NCI-H2107 treated with DMSO at 0.1 percent for 48 hours (cell line): ENCODE results near the gene AKAP7.

ENCODE experiments used
- DNase-seq: peaks from one replicate; lab custom pipeline; 2025; ENCODE audit not compliant: unreplicated experiment; lab: John Stamatoyannopoulos, UW

AKAP7 gene

DNA sequence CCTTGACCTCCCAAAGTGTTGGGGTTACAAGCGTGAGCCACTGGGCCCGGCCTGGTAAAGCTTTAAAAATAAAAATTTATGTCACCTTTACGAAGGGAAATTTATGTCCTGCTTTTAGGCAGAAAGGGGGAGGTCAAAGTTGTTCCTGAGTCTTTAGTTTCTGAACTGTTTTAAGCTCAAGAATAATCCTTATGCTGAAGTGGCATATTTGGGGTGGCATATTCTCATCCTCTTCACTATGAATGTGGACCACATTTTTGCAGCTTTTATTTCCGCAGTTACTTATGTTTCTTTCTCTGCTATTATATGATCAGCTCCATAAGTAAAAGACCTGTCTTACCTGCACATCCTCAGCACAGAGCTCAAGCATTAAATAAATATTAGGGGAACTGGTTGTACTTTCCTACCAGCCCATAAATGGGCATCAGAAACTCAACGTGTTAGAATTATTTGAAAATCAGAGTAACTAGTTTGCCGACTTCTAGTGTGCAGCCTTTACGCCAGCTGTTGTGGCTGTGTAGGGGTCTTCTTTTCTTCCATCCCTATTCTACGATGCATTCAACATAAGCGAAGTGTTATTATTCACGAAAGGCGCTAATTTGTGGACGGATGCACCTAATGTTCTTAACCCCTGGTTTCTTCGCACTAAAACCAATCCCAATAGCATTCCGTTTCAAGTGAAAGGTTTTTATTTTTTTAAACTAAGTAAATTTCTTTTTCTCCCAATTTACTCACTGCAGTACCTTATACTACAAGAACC, 867 bp upstream of the AKAP7 start:
- DNase-seq: no peak

DNA sequence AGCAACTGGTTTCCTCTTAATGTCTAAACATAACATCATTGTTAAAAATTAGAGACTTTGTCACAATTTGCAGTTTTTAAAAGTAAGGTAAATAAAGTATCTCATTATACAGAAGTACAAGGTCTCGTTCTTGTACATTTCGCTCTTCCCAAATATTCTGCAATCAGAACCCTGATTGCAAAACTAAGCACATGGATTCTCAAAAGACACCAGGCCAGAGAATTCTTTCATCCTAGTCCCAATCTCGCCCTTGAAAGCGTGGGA, 355 bp upstream of the AKAP7 start:
- no peak for DNase-seq

DNA sequence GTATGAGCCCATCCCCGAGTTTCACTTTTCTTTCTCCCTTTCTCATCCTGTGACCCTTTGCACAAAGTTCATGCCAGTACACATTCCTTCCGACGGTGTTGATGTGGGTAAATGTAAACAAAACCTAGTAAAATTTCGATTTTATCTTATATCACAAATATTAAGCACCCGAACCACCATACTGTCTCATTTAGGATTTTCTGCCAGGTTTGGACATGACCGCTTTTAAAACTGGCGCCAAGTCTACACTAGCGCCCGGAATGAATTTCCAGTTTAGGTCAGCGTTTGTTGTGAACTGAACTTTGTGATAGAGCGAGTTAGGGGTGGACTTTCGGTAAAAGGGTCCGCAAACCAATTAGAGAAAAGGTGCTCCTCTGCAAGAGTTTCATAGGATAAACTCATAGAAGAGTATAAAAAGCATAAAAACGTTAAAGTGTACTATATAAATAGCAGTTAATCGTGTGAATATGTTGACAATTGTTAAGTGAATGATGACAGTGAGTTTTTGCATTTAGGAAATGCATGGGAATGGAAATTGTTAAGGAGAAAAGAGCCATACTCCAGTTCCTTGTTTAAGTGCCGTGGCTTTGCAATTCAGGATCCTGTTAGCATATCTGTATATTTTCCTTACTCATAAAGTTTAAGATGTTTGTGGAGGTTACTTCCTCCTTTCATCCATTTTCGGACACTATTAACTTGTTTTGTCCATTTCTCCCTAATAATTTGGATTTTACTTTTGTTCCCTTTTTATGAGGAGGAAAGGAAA, 937 bp downstream of the AKAP7 start:
- no peak for DNase-seq

DNA sequence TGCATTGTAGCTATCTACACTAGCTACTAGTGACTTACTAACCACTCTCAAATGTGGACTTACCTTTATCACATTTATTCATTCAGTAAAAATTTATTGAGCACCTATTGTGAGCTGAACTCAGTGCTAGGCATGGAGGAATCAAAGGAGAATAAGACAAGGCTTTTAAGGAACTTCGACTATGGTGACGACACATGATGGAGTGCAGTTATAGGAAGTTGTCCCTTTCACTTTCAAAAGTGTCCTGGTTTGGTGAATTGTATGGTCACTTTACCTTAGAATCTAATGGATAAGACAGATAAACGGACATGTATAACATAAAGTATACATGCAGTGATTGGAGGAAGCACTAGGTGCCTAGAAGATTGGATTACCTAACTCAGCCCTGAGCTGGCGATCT, 4.3 kb downstream of the AKAP7 start:
- DNase-seq: no peak

DNA sequence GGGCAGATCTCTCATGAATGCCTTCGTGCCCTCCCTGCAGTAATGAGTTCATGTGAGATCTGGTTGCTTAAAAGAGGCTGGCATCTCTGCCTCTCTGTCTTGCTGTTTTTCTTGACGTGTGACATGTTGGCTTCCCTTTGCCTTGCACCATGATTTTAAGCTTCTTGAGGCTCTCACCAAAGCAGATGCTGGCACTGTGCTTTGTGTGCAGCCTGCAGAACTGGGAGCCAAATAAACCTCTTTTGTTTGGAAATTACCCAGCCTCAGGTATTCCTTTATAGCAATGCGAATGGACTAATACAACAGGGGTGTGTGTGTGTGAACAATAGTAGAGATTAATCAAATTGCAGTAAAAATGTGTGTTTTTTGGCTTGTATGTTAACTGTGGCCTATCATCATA, 8.1 kb downstream of the AKAP7 start:
- no peak for DNase-seq

DNA sequence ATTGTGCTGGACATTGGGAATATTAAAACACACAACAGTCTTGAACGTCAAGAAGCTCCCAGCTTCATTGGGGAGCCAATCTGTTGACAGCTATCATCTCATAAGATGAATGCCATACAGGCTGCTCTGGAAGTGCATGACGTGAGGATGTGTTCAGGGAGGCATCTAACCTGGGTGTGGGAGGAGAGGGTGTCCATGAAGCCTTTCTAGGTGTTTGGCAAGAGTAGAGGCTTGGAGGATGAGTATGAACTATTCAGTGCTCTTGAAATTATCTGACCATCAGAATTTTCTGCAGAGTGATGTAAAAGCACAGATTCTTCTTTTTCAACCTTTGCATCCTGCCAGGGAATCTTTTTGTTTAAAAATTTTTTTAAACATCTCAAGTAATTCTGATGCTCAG, 11.6 kb downstream of the AKAP7 start:
- no peak for DNase-seq

DNA sequence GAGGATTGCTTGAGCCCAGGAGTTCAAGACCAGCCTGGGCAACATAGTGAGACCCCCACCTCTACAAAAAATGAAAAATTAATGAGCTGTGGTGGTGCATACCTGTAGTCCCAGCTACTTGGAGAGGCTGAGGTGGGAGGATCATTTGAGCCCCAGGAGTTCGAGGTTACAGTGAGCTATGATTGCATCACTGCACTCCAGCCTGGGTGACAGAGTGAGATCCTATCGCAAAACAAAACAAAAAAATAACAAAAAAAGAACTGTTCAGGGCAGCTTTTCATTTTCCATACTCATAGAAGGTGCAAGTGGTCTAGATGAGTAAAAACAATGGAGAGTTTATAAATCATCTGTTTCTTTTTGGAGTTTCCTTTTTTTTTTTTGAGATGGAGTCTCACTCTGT, 21.1 kb downstream of the AKAP7 start:
- no peak for DNase-seq

DNA sequence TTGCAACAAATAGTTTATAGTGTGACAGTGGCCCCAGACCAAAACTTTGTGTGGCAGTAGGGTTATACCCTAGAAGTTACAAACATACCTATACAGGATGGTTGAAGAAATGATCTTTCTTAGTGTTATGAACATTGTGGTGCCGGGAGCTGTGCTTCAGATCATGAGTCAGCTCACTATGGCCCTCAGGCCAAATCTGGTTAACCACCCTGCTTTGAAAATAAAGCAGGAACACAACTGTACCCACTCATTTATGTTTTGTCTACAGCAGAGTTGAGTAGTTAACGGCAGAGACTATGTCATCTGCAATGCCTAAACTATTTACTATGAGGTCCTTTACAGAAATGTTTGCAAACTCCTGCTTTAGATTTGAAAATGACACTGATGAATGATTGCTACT, 24.3 kb downstream of the AKAP7 start:
- no peak for DNase-seq

DNA sequence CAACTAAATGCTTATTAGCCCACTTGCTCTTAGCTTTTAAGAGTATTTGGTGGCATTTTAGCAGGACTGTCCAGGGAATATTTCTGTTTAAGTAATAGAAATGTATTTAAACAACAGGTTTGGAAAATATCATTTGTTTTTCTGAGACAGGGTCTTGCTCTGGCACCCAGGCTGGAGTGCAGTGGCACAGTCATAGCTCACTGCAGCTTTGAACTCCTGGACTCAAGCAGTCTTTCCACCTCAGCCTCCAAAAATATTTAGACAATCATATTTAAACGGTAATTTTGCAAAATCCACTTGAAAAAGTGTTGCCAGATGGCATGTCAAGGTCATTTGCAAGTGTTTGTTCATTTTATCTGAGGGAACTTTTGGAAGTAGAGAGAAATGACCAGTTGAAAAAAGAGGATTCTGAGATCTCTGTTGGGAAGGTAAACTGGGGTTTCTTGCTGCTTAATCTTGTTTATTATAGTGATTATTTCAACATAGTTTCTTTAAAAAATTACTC, 25.0 kb downstream of the AKAP7 start:
- DNase-seq: no peak

DNA sequence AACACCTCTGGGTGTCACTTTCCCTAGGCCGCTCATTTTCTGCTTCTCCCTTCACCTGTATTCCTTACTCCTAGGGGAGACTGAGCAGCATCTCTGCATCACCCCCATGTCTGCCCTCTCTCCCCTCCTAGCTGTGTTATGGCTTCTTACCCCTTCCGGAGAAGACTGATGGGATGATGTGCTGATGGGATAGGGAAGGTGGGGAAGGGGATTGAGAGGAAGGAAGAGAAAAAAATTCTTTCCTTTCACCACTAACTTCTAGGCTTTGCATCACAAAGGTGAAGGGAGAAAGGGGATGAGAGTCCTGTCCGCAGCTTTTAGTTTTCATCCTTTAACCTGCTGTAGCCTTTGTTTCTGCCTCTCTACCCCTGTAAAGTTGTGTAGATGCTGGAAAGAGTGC, 26.7 kb downstream of the AKAP7 start:
- no peak for DNase-seq

DNA sequence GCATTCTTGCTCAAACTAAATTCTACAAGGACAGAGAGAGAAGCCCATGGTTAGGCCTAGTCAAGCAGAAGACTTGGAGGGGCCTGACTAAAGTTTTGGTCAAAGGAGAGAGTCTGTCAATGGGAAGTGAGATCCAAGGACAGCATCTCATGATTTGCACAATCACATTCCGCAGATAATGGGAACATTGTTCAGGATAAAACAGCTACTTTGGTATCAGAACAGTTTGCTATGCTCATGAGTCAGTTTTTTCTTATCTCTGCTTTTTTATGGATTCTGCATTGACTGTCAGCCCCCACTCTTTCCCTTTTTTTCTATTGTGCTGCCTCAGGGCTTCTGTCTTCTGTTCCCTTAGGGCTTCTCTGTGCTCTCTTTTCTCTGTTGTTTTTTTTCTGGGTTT, 28.6 kb downstream of the AKAP7 start:
- no peak for DNase-seq

DNA sequence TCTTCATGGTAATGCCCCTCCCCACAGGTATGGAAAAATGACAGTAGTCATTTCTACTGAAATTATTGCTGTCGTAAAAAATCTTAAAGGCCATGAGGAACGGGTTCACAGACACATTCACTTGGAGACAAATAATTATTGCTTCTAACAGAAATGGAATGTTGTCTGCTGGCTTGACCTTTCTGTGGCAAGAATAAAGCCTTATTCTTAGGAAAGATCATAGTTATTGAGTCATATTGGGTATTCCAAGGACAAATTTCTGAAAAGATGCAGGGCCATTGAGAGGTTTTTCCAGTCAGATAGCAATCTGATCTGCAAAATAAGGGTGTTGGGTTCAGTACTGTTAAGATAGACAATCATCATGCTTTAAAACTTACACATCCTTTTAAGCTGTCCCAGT, 29.2 kb downstream of the AKAP7 start:
- DNase-seq: no peak

DNA sequence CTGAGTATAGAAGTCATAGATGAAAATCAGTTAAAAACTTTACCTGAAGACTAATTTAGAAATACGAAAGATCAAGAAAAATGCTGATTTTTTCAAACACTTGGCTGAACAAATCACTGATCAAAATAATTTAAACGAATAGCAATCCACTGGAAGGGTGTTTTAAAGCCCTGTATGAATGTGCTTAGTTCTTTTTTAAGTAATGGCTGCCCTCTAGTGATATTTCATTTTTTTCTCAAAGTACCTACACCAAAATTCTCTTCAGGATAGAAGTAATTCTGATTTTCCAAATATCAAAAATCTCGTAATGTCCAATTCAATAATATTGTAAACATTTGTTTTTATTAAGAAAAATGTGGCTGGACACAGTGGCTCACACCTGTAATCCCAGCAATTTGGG, 32.5 kb downstream of the AKAP7 start:
- no peak for DNase-seq

DNA sequence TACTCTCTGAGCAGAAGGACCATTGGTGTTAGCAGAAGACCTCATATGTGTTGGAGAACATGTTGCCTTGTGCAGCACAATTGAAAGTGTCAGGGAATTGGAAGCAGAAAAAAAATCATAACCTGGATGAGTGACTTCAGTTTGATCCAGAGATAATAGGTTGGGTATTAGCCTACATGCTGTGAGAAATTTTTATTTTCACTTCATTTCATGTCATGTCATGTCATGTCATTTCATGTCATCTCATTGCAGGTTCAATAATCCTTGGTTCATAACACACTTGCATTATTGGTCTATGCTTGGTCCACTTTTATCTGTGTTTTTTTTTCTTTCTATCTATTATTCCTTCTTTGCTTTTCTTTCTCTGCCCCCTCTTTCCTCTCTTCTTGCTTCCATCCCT, 34.3 kb downstream of the AKAP7 start:
- DNase-seq: no peak

DNA sequence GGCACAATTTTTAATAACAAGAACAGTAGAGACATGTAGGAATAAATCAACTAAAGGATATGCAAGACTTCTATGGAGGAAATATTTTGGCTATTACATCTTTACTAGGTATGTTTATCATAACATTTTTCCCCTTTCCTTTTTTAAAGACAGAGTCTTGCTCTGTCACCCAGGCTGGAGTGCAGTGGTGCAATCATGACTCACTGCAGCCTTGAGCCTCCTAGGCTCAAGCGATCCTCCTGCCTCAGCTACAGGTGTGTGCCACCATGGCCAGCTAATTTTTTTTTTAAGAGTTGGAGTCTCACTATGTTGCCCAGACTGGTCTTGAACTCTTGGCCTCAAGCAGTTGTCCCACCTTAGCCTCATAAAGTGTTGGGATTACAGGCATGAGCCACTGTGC, 37.0 kb downstream of the AKAP7 start:
- DNase-seq: no peak

DNA sequence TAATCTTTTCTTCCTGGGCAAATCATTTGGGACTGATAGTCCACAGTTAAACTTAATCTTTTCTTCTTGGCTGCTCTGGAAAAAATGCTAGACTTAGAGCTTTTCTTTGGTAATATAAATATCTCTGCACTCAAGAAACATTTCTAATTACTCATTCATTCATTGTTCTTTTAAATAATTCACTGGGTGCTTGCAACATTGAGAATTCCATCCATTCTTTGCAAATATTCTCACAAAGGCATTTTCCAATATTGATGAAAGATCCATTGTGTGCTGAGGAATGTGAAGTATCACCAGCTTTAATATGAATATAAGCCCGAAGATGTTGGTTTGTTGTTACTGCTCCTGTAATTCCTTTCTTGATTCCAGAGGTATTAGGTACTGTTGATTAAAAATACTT, 38.4 kb downstream of the AKAP7 start:
- no peak for DNase-seq

DNA sequence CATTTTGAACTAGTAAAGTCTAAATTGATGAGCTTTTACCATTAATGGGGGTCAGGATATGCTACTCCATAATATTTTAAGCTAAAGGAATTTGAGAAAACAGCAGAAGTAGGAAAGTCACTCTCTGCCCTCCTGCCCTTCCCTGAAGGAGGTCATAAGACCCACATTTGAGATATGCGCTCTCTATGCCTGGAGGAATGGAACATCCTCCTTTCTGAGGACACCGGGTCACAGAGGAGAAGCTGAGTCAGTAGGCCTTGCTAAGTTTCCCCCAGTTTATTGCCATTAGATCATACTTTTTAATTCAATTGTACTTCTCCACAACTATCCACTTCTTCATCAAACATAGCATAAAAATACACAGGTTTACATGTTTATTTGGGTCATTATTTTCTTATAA, 40.3 kb downstream of the AKAP7 start:
- no peak for DNase-seq

DNA sequence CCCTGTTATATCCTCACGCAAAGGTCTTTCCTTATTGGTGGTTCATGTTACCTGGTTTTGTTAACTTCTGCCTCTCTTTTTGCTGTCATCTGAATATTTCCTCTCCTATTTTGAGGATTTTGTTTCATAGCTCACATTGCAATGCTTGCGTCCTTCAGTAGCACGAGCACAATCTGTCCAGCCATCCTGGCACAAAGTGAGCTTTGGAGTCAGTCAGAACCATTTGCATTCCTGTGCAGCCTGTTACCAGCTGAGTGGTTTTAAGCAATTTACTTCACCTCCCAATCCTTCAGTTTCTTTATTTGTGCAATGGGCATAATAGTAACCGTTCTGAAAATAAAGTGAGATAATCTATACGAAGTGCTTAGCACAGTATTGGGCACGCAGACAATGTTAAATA, 42.7 kb downstream of the AKAP7 start:
- no peak for DNase-seq

DNA sequence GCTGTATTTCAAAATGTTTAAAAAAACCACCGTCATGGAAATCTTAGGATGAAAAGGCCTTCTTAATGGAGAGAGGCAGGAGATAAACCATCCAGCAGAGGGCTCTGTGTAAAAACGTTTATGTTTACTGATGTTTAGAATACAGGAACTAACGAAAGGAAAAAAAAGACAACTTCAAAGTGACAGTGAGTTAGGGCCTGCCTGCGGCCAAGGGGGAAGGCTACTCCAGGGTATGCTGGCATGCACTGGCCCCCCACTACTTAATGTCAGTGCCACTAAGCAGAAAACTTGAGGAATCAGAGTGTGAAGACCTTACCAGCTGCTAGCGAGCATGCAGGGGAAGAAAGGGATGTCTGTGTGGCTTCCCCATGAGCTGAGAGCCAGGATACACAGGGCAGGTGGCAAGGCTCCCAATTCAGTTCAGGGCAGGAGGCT, 47.7 kb downstream of the AKAP7 start:
- no peak for DNase-seq

DNA sequence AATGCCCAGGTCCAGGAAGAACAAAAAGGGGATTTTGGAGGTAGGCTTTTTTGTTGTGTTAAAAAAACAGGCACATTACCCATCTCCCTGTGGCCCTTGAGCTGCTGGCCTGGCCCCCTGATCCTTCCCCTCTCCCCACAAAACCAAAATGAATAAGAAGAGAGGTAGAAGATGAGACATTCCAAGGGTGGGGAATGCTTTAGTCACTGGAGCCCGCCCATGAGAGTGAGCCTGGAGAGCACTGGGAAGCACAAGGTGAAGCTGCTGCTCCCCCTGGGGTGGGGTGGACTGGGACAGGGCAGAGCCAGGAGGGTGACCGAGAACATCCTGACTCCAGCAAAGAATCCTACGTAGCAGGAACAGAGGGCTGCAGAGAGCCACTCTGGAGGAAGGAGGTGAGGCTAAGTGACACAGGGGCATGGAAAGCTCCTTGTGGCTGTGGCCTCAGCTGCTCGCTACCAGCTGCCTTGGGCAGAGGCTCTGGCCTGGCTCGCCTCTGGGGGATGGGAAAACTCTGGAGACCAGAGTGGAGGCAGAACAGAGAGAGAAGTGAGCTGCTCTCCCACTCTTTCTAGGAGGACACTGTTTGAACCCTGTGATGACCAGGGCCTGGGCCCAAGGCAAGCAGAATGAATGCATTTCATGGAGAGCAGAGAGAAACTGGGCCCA, 48.3 kb downstream of the AKAP7 start:
- DNase-seq: no peak

DNA sequence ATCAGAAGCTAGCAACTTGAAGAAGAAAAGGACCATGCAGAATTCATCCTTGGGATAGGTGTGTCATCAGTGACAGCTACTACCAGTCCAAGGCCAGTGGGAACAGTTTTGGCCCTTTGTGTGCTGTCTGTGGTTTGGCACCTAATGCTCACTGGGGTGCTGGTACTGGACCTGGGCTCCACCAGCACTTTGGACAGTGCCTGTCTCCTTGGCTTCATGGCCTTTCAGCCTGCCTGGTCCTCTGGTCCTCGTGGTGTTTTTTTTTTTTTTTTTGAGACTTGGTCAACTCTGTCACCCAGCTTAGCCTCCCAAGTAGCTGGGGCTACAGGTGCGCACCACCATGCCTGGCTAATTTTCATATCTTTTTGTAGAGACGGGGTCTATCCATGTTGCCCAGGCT, 56.3 kb downstream of the AKAP7 start:
- DNase-seq: no peak

DNA sequence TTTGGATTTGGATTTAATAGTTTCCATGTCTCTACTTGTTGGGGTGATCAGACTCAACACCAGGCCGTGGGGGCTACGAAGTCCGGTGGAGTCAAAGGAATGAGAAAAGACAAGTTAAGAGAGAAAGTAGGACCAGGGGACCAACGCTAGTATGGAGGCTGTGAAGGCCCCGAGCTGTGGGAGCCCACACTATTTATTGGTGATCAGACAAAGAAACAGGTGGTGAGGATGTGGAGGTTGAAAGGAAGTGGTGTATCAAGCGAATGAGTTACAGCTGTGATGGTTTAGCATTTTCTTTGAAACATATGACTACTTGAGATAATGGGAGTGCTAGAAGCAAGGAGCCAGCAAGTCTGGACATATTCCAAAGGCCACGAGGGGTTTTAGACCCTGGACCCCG, 62.4 kb downstream of the AKAP7 start:
- no peak for DNase-seq
